ENCODE measurements around the gene MAPK11. TPM values are rescaled to one million over a fixed set of nuclear protein-coding genes. Genes with fewer than 3 reads are reported as not detected.

The MAPK11 gene
- total and polyA plus RNA-seq, 2 donors (not counting 1 experiment from before 2014, with no cell fraction given): 8.1 to 9.9 TPM

GRCh38 chr22:50218153-50218995 is 51.8 kb downstream of the MAPK11 start:
- Histone ChIP-seq H3K27me3 (replicated peaks in 1 of 4; ENCODE audit: control extremely low read depth in 1 of 4, control insufficient read depth in 3 of 4, insufficient read depth in 4 of 4, low read length in 3 of 4) (no peaks in the 10 kb centered on the region), H2AFZ (ENCODE audit: insufficient read depth, low read depth, low read length, poor library complexity, severe bottlenecking) (no peak overlapping the region), H3K4me2 (replicated peaks; ENCODE audit: low read depth, low read length, poor library complexity, severe bottlenecking) (no peak overlapping the region), H3K4me1 (ENCODE audit: control insufficient read depth in 2 of 2, insufficient read depth in 2 of 2, low read length in 2 of 2) (no peaks in the 10 kb centered on the region), H3K9ac (ENCODE audit: low read length) (no peak overlapping the region), H3K27ac (ENCODE audit: low read length in 2 of 2) (no peak overlapping the region), H3K36me3 (replicated peaks in 1 of 2; ENCODE audit: control extremely low read depth in 1 of 2, control insufficient read depth in 1 of 2, extremely low read depth in 1 of 2, insufficient read depth in 2 of 2, low read length in 1 of 2) (peaks cover 0 to 75% of the 10 kb centered on the region in 2 experiments), H4K20me1 (ENCODE audit: control insufficient read depth, insufficient read depth, low read length, poor library complexity, severe bottlenecking) (peaks cover 22% of the 10 kb centered on the region), H3K4me3 (ENCODE audit: control extremely low read depth in 1 of 5, extremely low read depth in 1 of 5, insufficient read depth in 1 of 5, low read depth in 2 of 5, low read length in 4 of 5) (no peak overlapping the region), H3K9me3 (ENCODE audit: control extremely low read depth in 1 of 3, control insufficient read depth in 2 of 3, insufficient read depth in 1 of 3, low read length in 2 of 3) (no peaks in the 10 kb centered on the region), H3K79me2 (ENCODE audit: control insufficient read depth, insufficient read depth, low read length) (no peaks in the 10 kb centered on the region)
- Mint-ChIP-seq H3K27me3 (no peaks in the 10 kb centered on the region), H3K9me3 (ENCODE audit: insufficient read depth) (no peaks in the 10 kb centered on the region), H3K4me1 (peaks cover 2% of the 10 kb centered on the region), H3K4me3 (no peak overlapping the region), H3K27ac (no peak overlapping the region)
- no peak for ATAC-seq (ENCODE audit: low read depth)
- POLR2A ChIA-PET: interaction anchor here (0.6 kb wide), 1 partner anchor 282 kb away, joined by 4 read pairs; no protein-coding TSS in a partner anchor
- CTCF ChIA-PET: interaction anchor here (3.5 kb wide), 1 partner anchor 69 kb away, joined by 11 read pairs; no protein-coding TSS in a partner anchor
- TF ChIP-seq CTCF (IDR thresholded peaks at IDR 0.05) (no peak), EZH2 (IDR thresholded peaks at IDR 0.05; ENCODE audit: borderline replicate concordance, insufficient read depth, low read depth, low read length, poor library complexity, severe bottlenecking) (no peak)
- 88% methylated on average over 43 of the region's 43 CpGs for WGBS (ENCODE audit: insufficient coverage)
- DNase-seq: peak; percentile 34
- intact Hi-C loops (cut with micrococcal nuclease): no loop called here

GRCh38 chr22:50217543-50218152 is 52.5 kb downstream of the MAPK11 start:
- intact Hi-C loops (cut with micrococcal nuclease): no loop called here
- Histone ChIP-seq H3K4me1 (ENCODE audit: control insufficient read depth in 2 of 2, insufficient read depth in 2 of 2, low read length in 2 of 2) (no peaks in the 10 kb centered on the region), H3K9ac (ENCODE audit: low read length) (no peak overlapping the region), H3K27me3 (replicated peaks in 1 of 4; ENCODE audit: control extremely low read depth in 1 of 4, control insufficient read depth in 3 of 4, insufficient read depth in 4 of 4, low read length in 3 of 4) (no peaks in the 10 kb centered on the region), H4K20me1 (ENCODE audit: control insufficient read depth, insufficient read depth, low read length, poor library complexity, severe bottlenecking) (peaks cover 27% of the 10 kb centered on the region), H3K36me3 (replicated peaks in 1 of 2; ENCODE audit: control extremely low read depth in 1 of 2, control insufficient read depth in 1 of 2, extremely low read depth in 1 of 2, insufficient read depth in 2 of 2, low read length in 1 of 2) (peaks cover 0 to 76% of the 10 kb centered on the region in 2 experiments), H3K79me2 (ENCODE audit: control insufficient read depth, insufficient read depth, low read length) (peaks cover 6% of the 10 kb centered on the region), H2AFZ (ENCODE audit: insufficient read depth, low read depth, low read length, poor library complexity, severe bottlenecking) (no peak overlapping the region), H3K9me3 (ENCODE audit: control extremely low read depth in 1 of 3, control insufficient read depth in 2 of 3, insufficient read depth in 1 of 3, low read length in 2 of 3) (no peaks in the 10 kb centered on the region), H3K4me3 (ENCODE audit: control extremely low read depth in 1 of 5, extremely low read depth in 1 of 5, insufficient read depth in 1 of 5, low read depth in 2 of 5, low read length in 4 of 5) (no peak overlapping the region), H3K27ac (ENCODE audit: low read length in 2 of 2) (no peak overlapping the region), H3K4me2 (replicated peaks; ENCODE audit: low read depth, low read length, poor library complexity, severe bottlenecking) (no peak overlapping the region)
- no peaks in the 10 kb centered on the region for H3K9me3 Mint-ChIP-seq (ENCODE audit: insufficient read depth)
- ChIA-PET CTCF (no interaction called here), POLR2A (no interaction called here)
- DNase-seq: no peak
- no peaks in the 10 kb centered on the region for H3K27me3 Mint-ChIP-seq
- peak overlapping the region; percentile 50 for H3K27ac Mint-ChIP-seq
- no peak overlapping the region for H3K4me3 Mint-ChIP-seq
- no peak for ATAC-seq (ENCODE audit: low read depth)
- TF ChIP-seq EZH2 (IDR thresholded peaks at IDR 0.05; ENCODE audit: borderline replicate concordance, insufficient read depth, low read depth, low read length, poor library complexity, severe bottlenecking): no peak
- WGBS (ENCODE audit: insufficient coverage): 81% methylated on average over 20 of the region's 21 CpGs
- peaks cover 4% of the 10 kb centered on the region for H3K4me1 Mint-ChIP-seq

Data from B cell (primary cell).